Activated naive CD8-positive, alpha-beta T cell treated with anti-CD3 and anti-CD28 coated beads, Interleukin-2, amount 50 U/mL, for 16 hours (primary cell): ENCODE results near the gene TMEM247.
"Not testable (repeated sequence)": the region's sequence is repeated elsewhere in the genome, so short reads cannot be mapped to it uniquely, and the experiment has no call there.

ENCODE experiments used
- DNase-seq: peaks from one replicate; pipeline ENCODE4 v3.0.0-alpha.2; 2020; ENCODE audit warnings: low read depth, low spot score

Gene TMEM247

DNA sequence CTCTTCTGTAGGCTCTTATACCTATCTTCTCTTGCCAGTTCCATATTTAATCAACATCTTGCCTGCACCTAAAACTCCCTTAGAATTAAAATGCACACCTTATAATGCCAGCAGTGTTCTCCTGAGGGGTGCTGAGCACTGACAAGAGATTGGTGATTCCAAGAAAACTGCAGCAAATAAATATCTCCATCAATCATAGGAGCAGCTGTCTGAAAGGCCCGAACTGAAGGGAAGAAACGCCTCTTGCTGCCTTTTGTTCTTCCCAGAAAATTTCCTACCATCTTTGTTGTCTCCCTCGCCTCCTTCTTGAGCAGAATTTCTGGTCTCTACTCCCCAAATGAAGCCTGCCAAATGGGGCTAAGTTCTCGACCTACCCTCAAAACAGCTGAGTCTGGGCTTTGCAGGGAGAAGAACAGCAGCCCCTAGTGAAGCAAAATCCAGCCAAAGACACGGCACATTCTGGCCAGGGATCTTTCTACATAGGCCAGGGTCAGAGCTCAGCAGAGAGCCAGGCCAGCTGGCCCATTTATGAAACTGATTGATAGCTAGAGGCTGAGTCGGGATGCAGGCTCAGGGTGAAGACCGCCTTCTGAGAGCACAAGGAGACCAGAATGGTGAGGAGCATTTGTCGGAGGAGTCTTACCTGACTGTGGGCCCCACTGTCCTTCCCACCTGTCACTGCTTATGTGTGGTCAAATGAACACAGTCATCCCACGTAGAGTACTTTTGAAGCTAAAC is 20.4 kb upstream of the TMEM247 start:
- DNase-seq: no peak

DNA sequence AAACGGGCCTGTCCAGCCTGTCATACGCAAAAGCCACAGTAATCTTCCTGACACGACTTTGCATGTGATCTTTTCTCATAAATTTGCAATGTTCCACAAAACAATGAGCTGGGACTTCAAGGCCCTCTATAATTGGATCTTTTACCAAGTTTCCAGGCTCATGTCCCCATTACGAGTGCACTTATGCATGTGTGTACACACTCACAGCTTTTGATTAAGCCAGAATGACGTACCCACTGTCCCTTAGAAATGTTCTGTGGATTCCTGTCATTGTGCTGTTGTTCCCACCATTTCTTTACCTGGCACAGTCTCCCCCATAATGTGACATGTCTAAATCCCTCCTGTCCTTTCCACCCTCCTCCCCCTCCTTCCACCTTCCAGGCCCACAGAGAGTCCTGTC is 19.7 kb upstream of the TMEM247 start:
- no peak for DNase-seq

DNA sequence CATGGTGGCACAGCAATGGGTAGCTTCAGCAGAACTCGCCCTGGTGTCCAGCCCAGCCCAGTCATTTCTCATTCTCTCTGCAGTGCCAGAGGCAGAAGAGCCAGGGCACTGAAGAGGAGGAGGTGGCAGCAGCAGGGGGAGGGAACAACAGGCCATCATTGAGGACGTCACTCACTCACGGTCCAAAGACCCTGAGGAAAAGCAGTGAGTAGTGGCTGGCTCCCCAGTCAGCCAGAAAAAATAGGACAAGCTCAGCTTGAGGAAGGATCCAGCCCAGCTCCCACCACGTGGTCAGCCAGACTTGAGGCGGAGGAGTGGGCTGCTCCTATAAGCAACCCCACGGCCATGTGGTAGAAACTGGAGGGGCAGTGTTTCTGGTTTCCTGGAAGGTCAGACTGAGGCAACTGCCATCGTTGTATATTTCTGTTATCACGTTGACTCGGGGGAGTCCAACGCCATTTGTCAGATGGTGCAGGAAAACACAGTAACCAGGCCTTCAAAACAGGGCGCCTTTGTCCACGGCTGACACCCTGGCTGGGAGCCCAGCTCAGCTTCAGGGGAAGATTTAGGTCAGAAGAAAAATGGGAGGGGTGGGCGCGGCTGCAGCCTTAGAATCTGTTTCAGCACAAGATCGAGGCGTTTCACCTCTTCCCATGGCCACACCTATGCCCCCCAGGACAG is 19.0 kb upstream of the TMEM247 start:
- no peak for DNase-seq

DNA sequence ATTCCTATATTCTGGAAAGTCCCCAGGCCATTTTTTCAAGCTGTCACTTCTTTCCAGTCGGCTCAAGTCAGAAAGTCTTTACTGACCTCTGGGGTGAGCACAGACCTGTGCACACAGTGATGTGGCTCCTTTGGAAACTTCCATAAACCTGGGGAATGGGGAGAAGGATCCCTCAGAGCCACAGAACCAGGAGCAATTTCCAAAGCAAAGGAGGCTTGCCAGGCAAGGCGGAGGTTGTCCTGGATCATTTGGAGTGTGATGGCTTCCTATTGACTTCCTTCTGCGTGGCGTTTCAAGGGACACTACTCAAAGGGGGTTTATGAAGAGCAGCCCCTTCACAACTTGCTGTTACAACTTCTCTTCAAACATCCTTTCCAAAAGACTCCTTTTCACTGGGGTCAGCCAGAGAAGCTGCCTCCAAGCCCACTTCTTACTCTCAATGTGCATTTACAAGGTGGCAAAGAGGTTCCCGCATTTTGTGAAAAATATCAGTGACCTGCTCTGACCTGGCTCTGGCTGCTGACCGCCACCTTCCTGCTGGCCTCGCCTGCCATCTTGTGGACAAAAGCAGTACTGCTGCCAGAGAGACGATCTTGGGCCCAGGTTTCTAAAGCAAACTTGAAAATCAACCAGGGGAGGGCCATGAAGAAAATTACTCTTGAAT is 18.2 kb upstream of the TMEM247 start:
- DNase-seq: peak; percentile 45

DNA sequence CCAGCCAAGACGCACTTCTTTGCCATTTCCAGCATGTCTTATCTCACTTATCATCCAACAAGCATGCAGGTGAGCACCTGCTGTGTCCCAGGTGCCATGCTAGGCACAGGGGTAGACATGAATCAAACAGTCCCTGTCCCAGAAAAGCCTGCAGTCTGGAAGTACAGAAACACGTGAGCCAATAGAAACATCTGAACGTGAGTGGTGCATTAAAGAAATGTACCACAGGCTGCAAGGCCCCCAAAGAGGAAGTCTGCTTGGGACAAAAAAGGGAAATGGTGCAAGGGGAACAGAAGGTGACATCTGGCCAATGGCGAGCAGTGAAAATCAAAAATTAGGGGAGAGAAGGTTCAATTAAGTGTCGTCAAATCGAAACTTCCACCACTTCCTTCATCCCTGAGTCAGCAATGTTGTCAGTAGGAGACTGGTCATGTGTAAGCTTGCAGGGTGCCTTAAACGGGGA is 17.6 kb upstream of the TMEM247 start:
- no peak for DNase-seq

DNA sequence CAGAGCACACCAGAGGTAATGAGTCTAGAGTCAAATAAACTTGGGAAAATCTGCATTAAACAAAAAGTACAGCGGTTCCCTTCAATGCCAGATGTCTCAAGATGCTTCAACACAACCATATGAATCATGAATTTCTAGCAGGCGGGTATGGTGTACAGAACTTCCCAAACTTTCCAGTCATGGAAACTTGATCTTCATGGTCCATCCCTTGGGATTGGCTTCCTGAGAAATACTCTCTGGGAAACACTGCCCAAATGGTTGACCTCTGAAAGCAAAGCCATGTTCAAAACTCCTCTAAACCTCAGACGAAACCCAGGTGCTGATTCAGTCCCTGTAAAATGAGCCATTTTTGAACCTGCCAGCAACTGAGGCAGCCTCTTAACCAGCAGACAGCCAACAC is 16.4 kb upstream of the TMEM247 start:
- no peak for DNase-seq

DNA sequence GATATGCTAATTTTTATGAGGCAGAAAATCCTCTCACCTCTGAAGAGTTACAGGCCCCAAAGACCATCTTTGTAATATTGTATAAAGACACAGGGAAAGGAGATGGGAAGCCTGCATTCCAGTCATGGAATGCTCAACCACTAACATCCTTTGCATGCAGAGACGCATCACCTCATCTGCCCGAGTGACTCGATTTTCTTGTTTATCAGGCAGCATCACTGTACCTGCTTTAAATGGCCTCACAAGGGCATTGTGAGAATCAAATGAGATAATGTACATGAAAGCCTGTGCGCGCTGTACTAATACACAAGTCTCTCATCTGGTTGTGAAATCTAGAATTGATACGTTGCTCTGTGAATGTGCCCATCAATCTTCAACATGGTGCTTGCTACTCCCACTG is 10.2 kb upstream of the TMEM247 start:
- no peak for DNase-seq

DNA sequence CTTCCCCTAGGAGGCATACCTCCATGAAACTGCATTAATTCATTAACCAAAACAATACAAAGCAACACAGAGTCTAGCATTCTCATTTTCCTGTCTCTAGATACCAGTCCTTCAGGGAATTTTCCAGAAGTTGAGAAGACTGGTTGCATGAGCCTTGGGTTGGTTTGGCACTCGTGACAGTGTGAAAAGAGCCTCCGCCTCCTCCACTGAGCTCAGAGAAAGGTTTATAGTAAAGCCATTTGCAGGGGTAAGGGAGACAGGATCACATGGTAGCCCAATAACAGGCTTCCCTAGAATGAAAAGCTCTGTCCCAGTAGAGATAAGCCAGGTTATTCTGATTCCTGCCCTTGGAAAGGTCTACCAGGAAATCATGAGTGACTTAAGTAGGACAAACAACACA is 9.7 kb upstream of the TMEM247 start:
- DNase-seq: no peak

DNA sequence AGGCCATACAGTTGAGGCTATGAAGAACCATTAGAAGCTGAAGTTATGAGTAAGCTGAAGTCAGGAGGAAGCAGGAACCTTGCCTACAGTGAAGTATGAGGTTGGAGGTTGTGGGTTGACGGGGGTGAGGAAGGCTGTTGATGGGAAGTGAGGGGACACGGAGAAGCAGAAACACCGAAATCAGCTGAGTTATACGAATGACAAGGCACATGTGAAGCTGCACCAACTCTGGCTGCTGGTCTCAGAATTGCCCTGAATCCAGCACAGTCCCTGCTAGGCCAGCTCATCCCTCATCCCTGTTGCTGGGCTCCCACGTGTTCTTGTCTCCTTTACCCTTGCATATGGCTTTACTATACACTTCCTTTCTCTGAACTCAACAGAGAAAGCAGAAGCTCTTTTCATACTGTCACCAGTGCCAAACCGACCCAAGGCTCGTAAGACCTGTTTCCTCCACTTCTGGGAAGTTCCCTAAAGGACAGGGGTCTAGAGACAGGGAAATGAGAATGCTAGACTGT is 9.2 kb upstream of the TMEM247 start:
- no peak for DNase-seq

DNA sequence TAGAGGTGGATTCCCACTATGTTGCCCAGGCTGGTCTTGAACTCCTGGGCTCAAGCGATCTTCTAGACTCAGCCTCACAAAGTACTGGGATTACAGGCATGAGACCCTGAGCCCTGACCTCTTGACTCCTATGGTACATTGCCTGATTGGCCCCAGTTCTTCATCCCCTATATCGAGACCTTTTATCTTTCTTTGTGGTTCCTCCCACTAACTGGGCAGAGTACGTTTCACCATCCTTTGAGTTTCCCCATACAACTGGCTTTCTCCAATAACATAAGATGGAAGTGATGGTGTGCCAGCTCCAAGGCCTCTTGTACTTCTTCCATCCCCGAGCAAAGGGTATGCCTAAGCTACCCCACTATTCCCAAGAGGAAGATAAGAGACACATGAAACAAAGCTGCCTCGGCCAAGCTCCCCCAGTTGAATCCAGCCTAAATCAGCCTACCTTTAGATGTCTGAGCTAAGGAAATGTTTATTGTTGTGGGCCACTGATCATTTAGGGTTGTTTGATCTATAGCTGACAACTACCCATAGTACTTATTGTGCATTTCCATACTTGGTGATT is 8.3 kb upstream of the TMEM247 start:
- no peak for DNase-seq

DNA sequence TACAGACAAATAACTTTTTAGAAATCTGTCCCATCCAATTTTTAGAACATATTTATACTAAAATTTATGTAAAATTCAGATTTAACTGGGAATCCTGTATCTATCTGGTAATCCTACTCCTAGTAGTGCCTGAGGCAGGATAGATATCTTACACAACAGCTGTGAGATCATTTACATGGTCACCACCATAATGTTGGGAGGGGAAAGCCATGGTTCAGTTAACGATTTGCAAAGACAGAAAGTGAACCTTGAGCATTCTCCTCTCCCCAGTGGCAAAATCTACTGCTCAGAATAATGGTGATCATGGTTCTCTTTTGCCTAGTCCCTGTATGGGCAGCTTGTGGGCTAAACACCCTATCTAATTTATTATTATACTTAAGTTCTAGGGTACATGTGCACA is 7.7 kb upstream of the TMEM247 start:
- DNase-seq: no peak

DNA sequence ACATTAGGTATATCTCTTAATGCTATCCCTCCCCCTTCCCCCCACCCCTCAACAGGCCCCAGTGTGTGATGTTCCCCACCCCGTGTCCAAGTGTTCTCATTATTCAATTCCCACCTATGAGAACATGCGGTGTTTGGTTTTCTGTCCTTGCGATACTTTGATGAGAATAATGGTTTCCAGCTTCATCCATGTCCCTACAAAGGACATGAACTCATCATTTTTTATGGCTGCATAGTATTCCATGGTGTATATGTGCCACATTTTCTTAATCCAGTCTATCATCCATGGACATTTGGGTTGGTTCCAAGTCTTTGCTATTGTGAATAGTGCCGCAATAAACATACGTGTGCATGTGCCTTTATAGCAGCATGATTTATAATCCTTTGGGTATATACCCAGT is 7.2 kb upstream of the TMEM247 start:
- DNase-seq: not testable (repeated sequence)

DNA sequence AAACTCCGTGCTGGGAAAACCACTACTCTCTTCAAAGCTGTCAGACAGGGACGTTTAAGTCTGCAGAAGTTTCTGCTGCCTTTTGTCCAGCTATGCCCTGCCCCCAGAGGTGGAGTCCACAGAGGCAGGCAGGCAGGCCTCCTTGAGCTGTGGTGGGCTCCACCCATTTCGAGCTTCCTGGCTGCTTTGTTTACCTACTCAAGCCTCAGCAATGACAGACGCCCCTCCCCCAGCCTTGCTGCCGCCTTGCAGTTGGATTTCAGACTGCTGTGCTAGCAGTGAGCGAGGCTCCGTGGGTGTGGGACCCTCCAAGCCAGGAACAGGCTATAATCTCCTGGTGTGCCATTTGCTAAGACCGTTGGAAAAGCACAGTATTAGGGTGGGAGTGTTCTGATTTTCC is 1.9 kb upstream of the TMEM247 start:
- not testable (repeated sequence) for DNase-seq

DNA sequence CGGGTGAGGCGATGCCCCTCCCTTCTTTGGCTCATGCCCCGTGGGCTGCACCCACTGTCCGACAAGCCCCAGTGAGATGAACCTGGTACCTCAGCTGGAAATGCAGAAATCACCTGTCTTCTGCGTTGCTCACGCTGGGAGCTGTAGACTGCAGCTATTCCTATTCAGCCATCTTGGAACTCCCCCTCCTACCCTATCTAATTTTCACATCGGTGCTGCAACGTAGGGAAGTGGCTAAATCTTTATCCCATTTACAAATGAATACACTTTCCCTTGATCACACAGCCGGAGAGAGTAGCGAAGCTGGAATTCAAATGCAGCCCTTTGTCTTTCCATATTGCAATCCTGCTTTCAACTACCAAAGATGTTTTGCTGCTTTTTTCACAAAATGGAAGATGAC is 1.4 kb upstream of the TMEM247 start:
- DNase-seq: no peak

DNA sequence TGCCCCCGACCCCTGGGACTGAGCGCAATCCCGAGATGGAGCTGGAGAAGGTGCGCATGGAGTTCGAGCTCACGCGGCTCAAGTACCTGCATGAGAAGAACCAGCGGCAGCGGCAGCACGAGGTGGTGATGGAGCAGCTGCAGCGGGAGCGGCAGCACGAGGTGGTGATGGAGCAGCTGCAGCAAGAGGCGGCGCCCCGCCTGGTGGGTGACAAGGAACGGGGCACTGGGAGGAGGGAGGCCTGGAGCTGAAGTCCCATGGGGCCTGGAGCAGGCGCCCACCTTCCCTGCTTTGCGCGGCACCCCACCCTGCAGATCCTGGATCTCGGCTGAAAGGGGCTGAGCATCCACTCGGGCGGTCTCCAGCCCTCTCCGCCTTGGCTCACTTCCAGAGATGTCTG is 1.2 kb downstream of the TMEM247 start:
- DNase-seq: no peak

DNA sequence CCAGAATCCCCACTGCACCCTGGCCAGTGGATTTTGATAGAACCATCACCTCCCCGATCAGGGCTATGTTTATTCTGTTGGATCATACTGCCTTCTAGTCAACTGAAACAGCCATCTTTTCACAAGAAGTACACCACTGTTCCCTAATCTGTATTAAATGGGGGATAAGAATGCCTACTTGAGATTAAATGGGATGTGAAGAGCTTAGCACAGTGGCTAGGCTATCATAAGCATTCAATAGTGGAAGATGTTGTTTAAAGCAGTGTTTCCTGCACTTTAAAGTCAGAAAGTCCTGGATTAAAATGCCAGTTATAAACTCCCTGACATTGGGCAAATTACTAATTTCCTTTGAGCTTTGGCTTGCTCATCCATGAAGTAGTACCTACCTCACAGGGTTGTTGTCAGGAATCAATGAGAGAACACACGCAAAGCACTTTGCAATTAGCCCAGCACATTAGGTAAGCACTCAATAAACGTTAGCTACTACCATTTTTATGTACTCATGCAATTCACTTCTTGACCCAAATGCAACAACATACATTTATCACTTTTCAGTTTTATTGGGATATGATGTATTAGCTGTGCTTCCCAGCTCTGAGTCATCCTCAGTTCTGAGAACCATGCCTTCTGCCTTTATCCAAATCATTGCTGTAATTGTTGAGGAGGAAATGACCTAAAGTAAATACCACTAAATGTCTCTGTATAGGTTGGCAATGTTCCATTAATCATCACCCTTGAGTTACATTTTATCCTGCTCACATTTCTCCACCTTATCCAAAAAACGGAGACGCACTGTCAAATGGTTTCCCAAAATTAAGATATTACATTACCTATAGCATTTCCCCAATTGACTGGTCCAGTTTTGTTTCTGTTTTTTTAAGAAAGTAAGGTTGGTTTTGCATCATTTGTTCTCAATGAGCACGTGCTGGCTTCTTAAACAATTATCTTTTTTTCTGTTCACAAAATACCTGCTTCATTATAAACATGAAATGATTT is 2.1 kb downstream of the TMEM247 start:
- DNase-seq: no peak

DNA sequence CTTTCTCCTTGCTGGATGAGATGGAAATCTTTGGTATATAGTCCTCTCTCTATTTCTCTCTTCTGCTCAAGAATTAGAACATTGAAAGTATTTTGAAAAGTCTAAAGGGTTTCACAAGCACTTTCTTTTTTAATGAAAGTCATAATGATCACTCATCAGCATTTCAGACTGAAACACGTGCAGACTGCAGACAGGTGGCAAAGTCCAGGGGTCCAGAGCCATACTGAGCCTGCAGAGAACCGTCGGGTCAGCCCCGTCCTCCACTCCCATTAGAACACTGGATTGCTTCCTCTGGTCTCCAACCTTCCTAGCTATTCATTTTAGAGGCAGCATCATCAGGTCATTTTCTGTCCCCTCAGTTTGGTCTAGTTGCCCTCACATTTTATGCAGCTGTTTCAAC is 3.1 kb downstream of the TMEM247 start:
- no peak for DNase-seq

DNA sequence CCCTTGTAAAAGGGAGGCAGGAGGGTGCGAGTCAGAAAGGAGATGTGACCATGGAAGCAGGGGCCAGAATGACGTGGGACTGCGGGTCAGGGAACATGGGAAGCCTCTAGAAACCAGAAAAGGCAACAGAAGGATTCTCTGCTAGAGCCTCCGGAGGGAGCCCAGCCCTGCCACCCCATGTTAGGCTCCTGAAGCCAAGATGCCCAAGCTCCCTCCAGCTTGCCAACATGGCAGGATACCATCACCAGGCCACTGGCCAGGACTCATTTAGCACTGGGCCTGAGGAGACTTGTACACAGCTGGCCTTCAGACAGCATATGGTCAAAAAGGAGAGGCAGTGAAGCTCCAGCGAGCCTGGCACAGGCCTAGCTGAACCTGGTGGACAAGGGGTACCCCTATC is 5.6 kb downstream of the TMEM247 start:
- DNase-seq: no peak

DNA sequence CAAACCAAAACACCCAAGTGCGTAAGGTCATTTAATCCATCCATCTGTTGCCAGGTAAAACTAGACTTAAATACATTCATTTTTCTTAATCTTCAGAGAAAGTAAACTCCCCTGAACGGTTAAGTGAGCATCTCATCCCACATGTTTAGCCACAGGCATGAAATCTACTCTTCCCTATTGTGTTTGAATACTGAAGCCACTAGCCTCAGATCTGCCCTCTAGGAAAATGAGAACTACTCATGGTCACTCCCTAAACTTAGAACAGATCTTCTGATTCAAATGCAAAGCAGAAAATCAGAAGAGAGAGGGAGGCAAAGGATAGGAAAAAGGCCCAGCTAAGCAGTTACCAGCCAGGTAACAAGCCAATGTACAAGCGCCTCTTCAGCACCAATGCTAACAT is 7.1 kb downstream of the TMEM247 start:
- no peak for DNase-seq

DNA sequence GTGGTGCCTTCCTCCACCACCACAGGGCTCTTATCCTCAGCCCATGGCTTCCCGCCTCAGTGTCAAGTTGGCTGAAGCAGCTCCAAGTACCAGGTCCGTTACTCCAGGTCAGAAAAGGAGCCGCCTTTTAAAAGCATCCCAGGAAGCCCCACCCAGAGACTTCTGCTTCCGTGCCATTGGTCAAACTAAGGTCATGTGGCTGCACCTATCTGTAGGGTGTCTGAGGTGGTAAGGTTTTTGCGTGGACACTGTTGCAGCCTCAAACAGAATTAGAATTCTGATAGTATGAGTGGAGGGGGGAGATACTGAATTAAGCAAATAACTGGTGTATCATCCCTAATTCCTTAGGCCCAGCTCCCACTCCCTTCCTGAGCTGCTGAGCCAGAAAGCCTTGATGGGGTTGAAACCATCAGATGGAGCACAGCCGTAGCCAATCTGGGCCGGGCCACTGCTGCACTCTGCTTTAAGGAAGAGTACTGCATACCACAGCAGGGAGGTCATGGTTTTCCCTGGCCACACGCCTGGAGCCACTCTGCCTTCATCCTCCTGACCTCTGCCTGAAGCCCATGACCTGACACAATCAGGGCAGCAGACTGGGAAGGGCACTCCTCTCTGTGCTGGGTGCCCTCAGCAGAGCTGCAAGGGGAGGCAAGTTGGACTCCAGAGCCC is 8.4 kb downstream of the TMEM247 start:
- DNase-seq: no peak

DNA sequence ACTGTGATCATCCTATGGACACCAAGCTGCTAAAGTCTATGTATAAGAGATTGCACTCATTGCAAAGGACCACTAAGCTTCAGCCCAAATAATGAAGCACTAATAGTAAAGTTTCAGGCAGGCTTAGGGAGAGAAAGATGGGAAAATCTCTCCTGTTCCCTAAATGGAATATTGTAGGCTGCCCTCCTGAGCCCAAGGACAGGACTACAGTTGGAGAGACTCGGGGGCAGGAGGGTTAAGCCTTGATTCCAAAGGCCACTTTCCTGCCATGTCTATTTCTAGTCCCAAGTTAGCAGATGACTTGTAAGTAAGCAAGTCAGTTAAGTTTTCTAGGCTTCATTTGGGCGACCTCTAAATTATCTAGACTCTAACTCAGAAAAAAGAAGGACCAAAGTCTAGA is 9.0 kb downstream of the TMEM247 start:
- no peak for DNase-seq
